H1 (cell line): ENCODE results near the gene RHBDD2. TPM values are rescaled to one million over a fixed set of nuclear protein-coding genes. Genes with fewer than 3 reads are reported as not detected.

Experiments
- CTCF ChIA-PET: fragments of 300-600 bp; sonication (Branson Sonifier 250); formaldehyde crosslinking; loops from one replicate; lab custom pipeline; 2021; ENCODE audit not compliant: partially characterized antibody; lab: Charles Lee
- POLR2A ChIA-PET: fragments of 300-600 bp; sonication (Branson Sonifier 250); formaldehyde crosslinking; loops from one replicate; lab custom pipeline; 2021; ENCODE audit warnings: inconsistent platforms; ENCODE audit not compliant: partially characterized antibody; lab: Charles Lee
- DNase-seq, 2 experiments: peaks; one replicate each; pipeline versions ENCODE4 v3.0.0 to v3.0.0-alpha.2; 2010 to 2022; ENCODE audit warnings: low spot score in 2 of 2, low read depth in 1 of 2, mixed read lengths in 1 of 2
- FAIRE-seq: peaks from 2 replicates; lab custom pipeline; 2011; peaks lifted over from hg19 to GRCh38; lab: Jason Lieb, UNC
- H2AFZ ChIP-seq: 2 replicates; pipeline ENCODE4 v1.8.1; 2012; ENCODE audit warnings: low read length, inconsistent platforms
- H2AK5ac ChIP-seq: 2 replicates; pipeline ENCODE4 v1.6.1; 2013; ENCODE audit warnings: low read depth, low read length
- H2BK120ac ChIP-seq: replicated peaks from 2 replicates; pipeline ENCODE3; 2013; ENCODE audit warnings: low read depth, low read length, inconsistent platforms
- H2BK12ac ChIP-seq: 2 replicates; pipeline ENCODE4 v1.6.1; 2013; ENCODE audit warnings: low read depth, low read length
- H2BK15ac ChIP-seq: 2 replicates; pipeline ENCODE4 v1.6.1; 2013; ENCODE audit warnings: low read length
- H2BK20ac ChIP-seq: 2 replicates; pipeline ENCODE4 v1.6.1; 2013; ENCODE audit warnings: low read length
- H2BK5ac ChIP-seq: 2 replicates; pipeline ENCODE4 v1.6.1; 2013; ENCODE audit warnings: low read depth, low read length
- H3K14ac ChIP-seq: 2 replicates; pipeline ENCODE4 v1.6.1; 2013; ENCODE audit warnings: inconsistent platforms; ENCODE audit not compliant: insufficient read length
- H3K18ac ChIP-seq: 2 replicates; pipeline ENCODE4 v1.6.1; 2013; ENCODE audit warnings: low read length; ENCODE audit errors: extremely low read depth
- H3K23ac ChIP-seq: 2 replicates; pipeline ENCODE4 v1.6.1; 2013; ENCODE audit warnings: inconsistent platforms; ENCODE audit not compliant: insufficient read length
- H3K23me2 ChIP-seq: 2 replicates; pipeline ENCODE4 v1.6.1; 2013; ENCODE audit warnings: low read depth, low read length
- H3K27ac ChIP-seq: 2 replicates; pipeline ENCODE4 v1.6.1; 2011; ENCODE audit warnings: low read depth, low read length, inconsistent platforms
- H3K27me3 ChIP-seq, 4 experiments: replicated peaks in 1 of 4; 1 replicate in 1 of 4; 2 replicates in 3 of 4; pipeline versions ENCODE4 v1.6.1 to v1.8.1; 2011 to 2013; ENCODE audit warnings: low read length in 3 of 4, mild to moderate bottlenecking in 3 of 4, inconsistent platforms in 2 of 4, mixed read lengths in 2 of 4, moderate library complexity in 1 of 4; ENCODE audit not compliant: control insufficient read depth in 3 of 4, insufficient read depth in 3 of 4; ENCODE audit errors: extremely low read depth in 1 of 4
- H3K36me3 ChIP-seq, 4 experiments: 2 replicates each; pipeline versions ENCODE4 v1.6.1 to v1.8.1; 2011 to 2013; ENCODE audit warnings: mild to moderate bottlenecking in 4 of 4, low read length in 3 of 4, moderate library complexity in 2 of 4, control low read depth in 1 of 4, inconsistent platforms in 1 of 4; ENCODE audit not compliant: insufficient read depth in 4 of 4, control insufficient read depth in 2 of 4
- H3K4ac ChIP-seq: replicated peaks from 2 replicates; pipeline ENCODE3; 2013; ENCODE audit warnings: low read length, low read depth, mixed read lengths, inconsistent platforms; ENCODE audit not compliant: insufficient read length
- H3K4me1 ChIP-seq, 4 experiments: replicated peaks in 1 of 4; 1 replicate in 1 of 4; 2 replicates in 3 of 4; pipeline versions ENCODE4 v1.6.1 to v1.8.1; 2011 to 2013; ENCODE audit warnings: low read length in 3 of 4, inconsistent platforms in 2 of 4, mixed read lengths in 1 of 4; ENCODE audit not compliant: insufficient read depth in 4 of 4, control insufficient read depth in 3 of 4
- H3K4me2 ChIP-seq, 2 experiments: 2 replicates each; pipeline versions ENCODE4 v1.6.1 to v1.8.1; 2011 to 2013; ENCODE audit warnings: low read depth in 2 of 2, low read length in 2 of 2, control low read depth in 1 of 2, inconsistent platforms in 1 of 2, mild to moderate bottlenecking in 1 of 2; ENCODE audit not compliant: insufficient read depth in 1 of 2
- H3K4me3 ChIP-seq, 4 experiments: fragments of 200-600, 300-600 bp in 1 of 4; sonication (generic), shearing (Covaris generic), sonication (Bioruptor Twin) in 1 of 4; 2 replicates each; pipeline versions ENCODE4 v1.5.1 to v1.8.1; 2011 to 2016; ENCODE audit warnings: low read length in 4 of 4, low read depth in 3 of 4, control low read depth in 2 of 4, inconsistent platforms in 2 of 4, mild to moderate bottlenecking in 2 of 4, mixed read lengths in 1 of 4, moderate library complexity in 1 of 4; ENCODE audit not compliant: insufficient read depth in 2 of 4; ENCODE audit errors: extremely low read depth in 1 of 4
- H3K56ac ChIP-seq: replicated peaks from 2 replicates; pipeline ENCODE3; 2013; ENCODE audit warnings: low read depth, mild to moderate bottlenecking, mixed read lengths, low read length, inconsistent platforms; ENCODE audit not compliant: insufficient read length
- H3K79me1 ChIP-seq: 2 replicates; pipeline ENCODE4 v1.6.1; 2013; ENCODE audit warnings: low read depth, low read length, control low read depth
- H3K79me2 ChIP-seq, 2 experiments: 2 replicates each; pipeline versions ENCODE4 v1.6.1 to v1.8.1; 2012 to 2013; ENCODE audit warnings: low read length in 2 of 2, mild to moderate bottlenecking in 2 of 2, inconsistent platforms in 1 of 2; ENCODE audit not compliant: insufficient read depth in 2 of 2, control insufficient read depth in 1 of 2
- H3K9ac ChIP-seq, 4 experiments: replicated peaks in 1 of 4; 1 replicate in 1 of 4; 2 replicates in 3 of 4; pipeline versions ENCODE4 v1.6.1 to v1.8.1; 2011 to 2013; ENCODE audit warnings: low read depth in 3 of 4, low read length in 3 of 4, control low read depth in 2 of 4, mild to moderate bottlenecking in 2 of 4, moderate library complexity in 2 of 4, inconsistent platforms in 1 of 4; ENCODE audit errors: extremely low read depth in 1 of 4
- H3K9me3 ChIP-seq, 2 experiments: 2 replicates each; pipeline versions ENCODE4 v1.6.1 to v1.8.1; 2012 to 2013; ENCODE audit warnings: mild to moderate bottlenecking in 2 of 2, moderate library complexity in 2 of 2, control low read depth in 1 of 2, inconsistent platforms in 1 of 2, low read depth in 1 of 2, low read length in 1 of 2, mixed read lengths in 1 of 2; ENCODE audit not compliant: insufficient read depth in 2 of 2
- H4K20me1 ChIP-seq, 2 experiments: replicated peaks in 1 of 2; 2 replicates each; pipeline versions ENCODE3 to v1.8.1; 2011 to 2013; ENCODE audit warnings: inconsistent platforms in 2 of 2, low read length in 2 of 2, mild to moderate bottlenecking in 1 of 2; ENCODE audit not compliant: insufficient read depth in 2 of 2, control insufficient read depth in 1 of 2
- H4K5ac ChIP-seq: 2 replicates; pipeline ENCODE4 v1.6.1; 2013; ENCODE audit warnings: low read length, low read depth, mixed read lengths, inconsistent platforms; ENCODE audit not compliant: insufficient read length
- H4K8ac ChIP-seq: 2 replicates; pipeline ENCODE4 v1.8.0; 2013; ENCODE audit warnings: mild to moderate bottlenecking, moderate library complexity, low read length, inconsistent platforms; ENCODE audit not compliant: insufficient read depth; ENCODE audit errors: extremely low read depth
- H4K91ac ChIP-seq: replicated peaks from 2 replicates; pipeline ENCODE3; 2013; ENCODE audit warnings: low read length, mixed read lengths, inconsistent platforms; ENCODE audit not compliant: insufficient read length
- SIX5 ChIP-seq: IDR thresholded peaks from 2 replicates; pipeline ENCODE4 v1.6.1; 2011; ENCODE audit warnings: mild to moderate bottlenecking, low read depth, low read length
- WGBS, 2 experiments: shearing (Covaris generic) in 1 of 2; methylation state at CpG; one replicate each; pipeline versions ENCODE4 v1.1.6 to v1.1.7; 2013 to 2015; ENCODE audit warnings: low lambda C conversion rate in 2 of 2, mixed read lengths in 2 of 2, inconsistent platforms in 1 of 2, low coverage in 1 of 2, missing lambda C conversion rate in 1 of 2; ENCODE audit not compliant: insufficient replicate concordance in 2 of 2, insufficient coverage in 1 of 2, insufficient read length in 1 of 2; ENCODE audit errors: extremely low coverage in 1 of 2, missing lambda C conversion rate in 1 of 2; 5-methylcytosine and 5-hydroxymethylcytosine counted together
- polyA plus RNA-seq, 7 experiments: library from polyadenylated mRNA; depleted of rRNA in 3 of 7; stranded (reverse) in 5 of 7; unstranded in 2 of 7; fragments of >200 nt in 5 of 7; fragments of 200-250 nt in 2 of 7; gene quantifications; 1 replicate in 5 of 7; 2 replicates in 1 of 7; 4 replicates in 1 of 7; pipeline versions ENCODE4 v1.2.1 to v1.2.3, GENCODE V29; 2011 to 2013; ENCODE audit warnings: missing spikeins in 2 of 7, mixed read lengths in 2 of 7
- total RNA-seq: library from RNA; stranded (reverse); fragmentation: NEBNext Ultra II Directional; extraction: Animal tissue kit (Norgen Biotek cat#: 25700); gene quantifications from 2 replicates; pipeline ENCODE4 v1.2.1, GENCODE V29; 2021

The RHBDD2 gene
- total and polyA plus RNA-seq, 2 of the 8 experiments (the other 6 are each of a cell fraction or from before 2014, with no cell fraction given) = 28.3 to 65.5 TPM

DNA sequence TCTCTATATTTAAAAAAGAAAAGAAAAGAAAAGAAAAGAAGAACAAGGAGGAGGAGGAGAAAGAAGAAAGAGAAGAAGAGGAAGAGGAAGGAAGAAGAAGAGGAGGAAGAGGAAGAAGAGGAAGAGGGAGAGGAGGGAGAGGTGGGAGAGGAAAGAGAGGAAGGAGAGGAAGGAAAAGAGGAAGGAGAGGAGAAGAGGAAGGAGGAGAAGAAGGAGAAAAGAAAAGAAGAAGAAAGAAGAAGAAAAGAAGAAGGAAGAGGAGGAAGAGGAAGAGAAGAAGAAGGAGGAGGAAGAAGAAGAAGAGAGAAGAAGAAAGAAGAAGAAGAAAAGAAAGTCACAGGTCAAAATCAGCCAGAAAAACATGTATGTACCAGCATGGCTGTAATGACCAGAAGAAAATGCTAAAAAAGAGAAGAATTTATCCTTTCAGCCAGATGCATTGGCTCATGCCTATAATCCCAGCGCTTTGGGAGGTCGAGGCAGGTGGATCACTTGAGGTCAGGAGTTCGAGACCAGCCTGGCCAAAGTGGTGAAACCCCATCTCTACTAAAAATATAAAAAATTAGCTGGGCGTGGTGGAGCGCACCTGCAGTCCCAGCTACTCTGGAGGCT is 30.8 kb downstream of the RHBDD2 start:
- Histone ChIP-seq H2BK5ac (no peak overlapping the region), H3K4ac (no peak overlapping the region), H3K9me3 (no peaks in the 10 kb centered on the region), H3K9ac (no peak overlapping the region), H3K4me3 (no peak overlapping the region), H3K56ac (no peak overlapping the region), H3K36me3 (no peaks in the 10 kb centered on the region), H3K79me1 (no peaks in the 10 kb centered on the region), H2BK12ac (no peak overlapping the region), H2BK20ac (no peak overlapping the region), H2BK120ac (no peak overlapping the region), H3K23ac (no peak overlapping the region), H2BK15ac (no peak overlapping the region), H4K20me1 (no peaks in the 10 kb centered on the region), H3K27me3 (no peaks in the 10 kb centered on the region), H4K91ac (no peak overlapping the region), H3K18ac (no peak overlapping the region), H3K23me2 (peaks cover 3% of the 10 kb centered on the region; the same call in 1 of the 2 replicates), H4K8ac (no peak overlapping the region), H3K14ac (no peak overlapping the region), H3K27ac (no peak overlapping the region), H2AFZ (no peak overlapping the region), H3K79me2 (no peaks in the 10 kb centered on the region), H3K4me2 (no peak overlapping the region), H3K4me1 (peaks cover 0 to 11% (median 8%) of the 10 kb centered on the region in 4 experiments; a peak in 6 of 7 replicates), H2AK5ac (no peak overlapping the region), H4K5ac (no peak overlapping the region)
- 87% methylated on average over 5 of the region's 5 CpGs; no CpG with 5 or more reads in 1 of the 2 experiments for WGBS, 2 experiments
- TF ChIP-seq SIX5 = no peak
- FAIRE-seq (no peak), DNase-seq (no peak)
- ChIA-PET POLR2A (interaction anchor here (0.7 to 1.5 kb wide), 2 partner anchors 8 to 12 kb away, joined by 3 to 4 read pairs; no protein-coding TSS in a partner anchor), CTCF (no interaction called here)
